Measurements from ENCODE around the gene USP2. TPM values are rescaled to one million over a fixed set of nuclear protein-coding genes. Genes with fewer than 3 reads are reported as not detected.

Gene USP2
- polyA plus RNA-seq, 3 donors, result 0.36 TPM; not detected in 2

DNA sequence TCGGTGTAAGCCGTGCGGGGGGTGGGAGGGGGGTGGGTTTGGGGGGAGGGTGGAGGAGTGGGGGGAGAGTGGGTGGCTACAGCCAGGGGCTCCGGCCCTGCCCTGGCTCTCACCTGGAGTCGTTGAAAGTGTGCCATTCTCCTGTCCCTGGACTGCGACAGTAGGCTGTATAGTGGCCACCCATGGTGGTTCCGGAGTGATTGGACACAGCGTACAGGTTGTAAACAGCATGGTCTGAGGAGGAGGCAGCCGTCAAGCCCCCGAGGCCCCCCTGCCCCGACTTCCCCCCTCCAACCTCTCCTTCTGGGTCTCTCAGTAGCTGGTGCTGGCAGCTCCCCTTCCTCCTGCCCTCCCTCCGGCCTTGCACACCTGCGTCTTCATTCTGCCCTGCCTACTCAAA, 24.4 kb downstream of the USP2 start:
- WGBS (ENCODE audit: insufficient coverage), result 35% methylated on average over 4 of the region's 13 CpGs
- peak overlapping the region; percentile 41 to 67 for H3K4me3 Mint-ChIP-seq
- Histone ChIP-seq H3K27ac (ENCODE audit: low read depth in 1 of 2, low read length in 2 of 2) (no peak overlapping the region), H3K4me3 (replicated peaks in 1 of 3; ENCODE audit: low read depth in 2 of 3, low read length in 3 of 3) (peak overlapping the region in 1 of 3 experiments; percentile 81), H3K27me3 (ENCODE audit: control insufficient read depth in 2 of 2, insufficient read depth in 2 of 2, low read length in 2 of 2) (peaks cover 13 to 28% of the 10 kb centered on the region in 2 donors), H3K4me1 (ENCODE audit: control insufficient read depth in 1 of 2, insufficient read depth in 2 of 2, low read length in 2 of 2) (peaks cover 0 to 7% of the 10 kb centered on the region in 2 donors), H3K79me2 (ENCODE audit: insufficient read depth, low read length) (no peaks in the 10 kb centered on the region), H3K36me3 (replicated peaks in 1 of 2; ENCODE audit: control insufficient read depth in 1 of 2, insufficient read depth in 2 of 2, low read length in 2 of 2) (no peaks in the 10 kb centered on the region), H3K9ac (ENCODE audit: insufficient read depth, low read length, poor library complexity, severe bottlenecking) (no peak overlapping the region), H3K9me3 (replicated peaks in 1 of 2; ENCODE audit: control insufficient read depth in 1 of 2, insufficient read depth in 1 of 2, low read length in 2 of 2) (no peaks in the 10 kb centered on the region), H2AFZ (ENCODE audit: insufficient read depth, low read depth, low read length, poor library complexity, severe bottlenecking) (peak overlapping the region; percentile 95), H4K20me1 (ENCODE audit: insufficient read depth, low read length) (no peaks in the 10 kb centered on the region), H3K4me2 (replicated peaks; ENCODE audit: extremely low read depth, low read length, poor library complexity, severe bottlenecking) (peak overlapping the region; percentile 99)
- no peaks in the 10 kb centered on the region for H3K36me3 Mint-ChIP-seq
- TF ChIP-seq, protein P1, sequence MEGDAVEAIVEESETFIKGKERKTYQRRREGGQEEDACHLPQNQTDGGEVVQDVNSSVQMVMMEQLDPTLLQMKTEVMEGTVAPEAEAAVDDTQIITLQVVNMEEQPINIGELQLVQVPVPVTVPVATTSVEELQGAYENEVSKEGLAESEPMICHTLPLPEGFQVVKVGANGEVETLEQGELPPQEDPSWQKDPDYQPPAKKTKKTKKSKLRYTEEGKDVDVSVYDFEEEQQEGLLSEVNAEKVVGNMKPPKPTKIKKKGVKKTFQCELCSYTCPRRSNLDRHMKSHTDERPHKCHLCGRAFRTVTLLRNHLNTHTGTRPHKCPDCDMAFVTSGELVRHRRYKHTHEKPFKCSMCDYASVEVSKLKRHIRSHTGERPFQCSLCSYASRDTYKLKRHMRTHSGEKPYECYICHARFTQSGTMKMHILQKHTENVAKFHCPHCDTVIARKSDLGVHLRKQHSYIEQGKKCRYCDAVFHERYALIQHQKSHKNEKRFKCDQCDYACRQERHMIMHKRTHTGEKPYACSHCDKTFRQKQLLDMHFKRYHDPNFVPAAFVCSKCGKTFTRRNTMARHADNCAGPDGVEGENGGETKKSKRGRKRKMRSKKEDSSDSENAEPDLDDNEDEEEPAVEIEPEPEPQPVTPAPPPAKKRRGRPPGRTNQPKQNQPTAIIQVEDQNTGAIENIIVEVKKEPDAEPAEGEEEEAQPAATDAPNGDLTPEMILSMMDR (IDR thresholded peaks at IDR 0.05), result no peak
- peak overlapping the region in 2 of 7 donors; percentile 63 to 83 for H3K27ac Mint-ChIP-seq
- H3K9me3 Mint-ChIP-seq, result peaks cover 0 to 2% (median 0%) of the 10 kb centered on the region in 7 donors
- H3K27me3 Mint-ChIP-seq (ENCODE audit: low read depth in 3 of 3), result peaks cover 29 to 53% (median 32%) of the 10 kb centered on the region in 3 donors
- H3K4me1 Mint-ChIP-seq, result peaks cover 11% of the 10 kb centered on the region
- intact Hi-C loops (cut with micrococcal nuclease), result loop anchor here (2.0 kb wide), 2 partner anchors 116 to 118 kb away; no protein-coding TSS in a partner anchor
- no peak for DNase-seq

DNA sequence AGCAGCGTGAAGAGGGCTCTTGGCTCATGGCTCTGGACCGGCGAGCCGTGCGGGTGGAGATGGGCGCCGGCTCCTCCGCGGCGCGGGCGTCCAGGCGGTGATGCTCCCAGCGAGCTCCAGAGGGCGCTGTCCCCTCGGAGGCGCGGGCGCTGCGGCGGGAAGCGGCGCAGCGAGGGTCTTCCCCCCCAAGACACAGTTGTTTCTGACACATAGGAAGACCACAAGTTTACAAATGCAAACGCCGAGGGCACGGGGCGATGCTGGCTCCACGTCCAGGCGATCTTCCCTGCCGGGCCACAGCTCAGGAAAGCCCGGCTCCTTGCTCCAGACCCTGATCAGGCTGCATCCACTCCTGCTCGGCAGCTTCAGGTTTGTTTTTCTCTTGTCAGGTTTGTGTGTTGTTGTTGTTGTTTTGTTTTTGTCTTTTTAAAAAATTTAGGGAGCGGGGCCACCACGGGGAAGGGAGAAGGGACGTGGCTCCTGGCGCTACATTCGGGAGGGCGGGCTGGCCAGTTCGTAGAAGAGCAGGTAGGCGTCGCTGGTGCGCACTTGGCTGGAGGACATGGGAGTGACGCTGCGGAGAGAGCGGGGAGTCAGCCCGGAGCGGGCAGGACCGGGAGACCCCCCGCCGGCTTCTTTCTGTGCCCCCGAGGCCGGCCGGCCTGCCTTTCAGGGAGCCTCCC, 25.0 kb downstream of the USP2 start:
- H3K4me1 Mint-ChIP-seq, result peaks cover 11% of the 10 kb centered on the region
- intact Hi-C loops (cut with micrococcal nuclease), result loop anchor here (2.0 kb wide), 2 partner anchors 116 to 118 kb away; no protein-coding TSS in a partner anchor
- peak overlapping the region; percentile 85 to 98 for H3K4me3 Mint-ChIP-seq
- Histone ChIP-seq H4K20me1 (ENCODE audit: insufficient read depth, low read length) (no peaks in the 10 kb centered on the region), H3K27ac (ENCODE audit: low read depth in 1 of 2, low read length in 2 of 2) (no peak overlapping the region), H3K4me2 (replicated peaks; ENCODE audit: extremely low read depth, low read length, poor library complexity, severe bottlenecking) (peak overlapping the region; percentile 99), H3K36me3 (replicated peaks in 1 of 2; ENCODE audit: control insufficient read depth in 1 of 2, insufficient read depth in 2 of 2, low read length in 2 of 2) (no peaks in the 10 kb centered on the region), H2AFZ (ENCODE audit: insufficient read depth, low read depth, low read length, poor library complexity, severe bottlenecking) (peak overlapping the region; percentile 95), H3K4me1 (ENCODE audit: control insufficient read depth in 1 of 2, insufficient read depth in 2 of 2, low read length in 2 of 2) (peaks cover 0 to 7% of the 10 kb centered on the region in 2 donors), H3K9ac (ENCODE audit: insufficient read depth, low read length, poor library complexity, severe bottlenecking) (peak overlapping the region; percentile 55), H3K9me3 (replicated peaks in 1 of 2; ENCODE audit: control insufficient read depth in 1 of 2, insufficient read depth in 1 of 2, low read length in 2 of 2) (no peaks in the 10 kb centered on the region), H3K4me3 (replicated peaks in 1 of 3; ENCODE audit: low read depth in 2 of 3, low read length in 3 of 3) (peak overlapping the region; percentile 44 to 81 (median 44)), H3K79me2 (ENCODE audit: insufficient read depth, low read length) (no peaks in the 10 kb centered on the region), H3K27me3 (ENCODE audit: control insufficient read depth in 2 of 2, insufficient read depth in 2 of 2, low read length in 2 of 2) (peaks cover 8 to 22% of the 10 kb centered on the region in 2 donors)
- H3K27ac Mint-ChIP-seq, result peak overlapping the region in 3 of 7 donors; percentile 27 to 84 (median 63)
- peak; percentile 68 to 75 (median 71) for DNase-seq
- TF ChIP-seq, protein P1 (IDR thresholded peaks at IDR 0.05), result peak; percentile 100
- H3K9me3 Mint-ChIP-seq, result peaks cover 0 to 2% (median 0%) of the 10 kb centered on the region in 7 donors
- H3K27me3 Mint-ChIP-seq (ENCODE audit: low read depth in 3 of 3), result peaks cover 29 to 50% (median 30%) of the 10 kb centered on the region in 3 donors
- 0% methylated on average over 43 of the region's 54 CpGs for WGBS (ENCODE audit: insufficient coverage)
- no peaks in the 10 kb centered on the region for H3K36me3 Mint-ChIP-seq

All from CD14-positive monocyte (primary cell).